Measurements from ENCODE around the gene OR52N1.

GRCh38 chr11:5796541-5796940 lies 5.5 kb upstream of the OR52N1 start:
- no peak for TF ChIP-seq CTCF (IDR thresholded peaks at IDR 0.05)
- no peak for TF ChIP-seq POLR2A (IDR thresholded peaks at IDR 0.05)
